GM19240 (cell line): Measurements from ENCODE around the gene CACNG4.

ENCODE experiments used
- DNase-seq: peaks from one replicate; pipeline ENCODE4 v3.0.0; 2011; ENCODE audit warnings: low spot score; ENCODE audit not compliant: insufficient read length

The CACNG4 gene

DNA sequence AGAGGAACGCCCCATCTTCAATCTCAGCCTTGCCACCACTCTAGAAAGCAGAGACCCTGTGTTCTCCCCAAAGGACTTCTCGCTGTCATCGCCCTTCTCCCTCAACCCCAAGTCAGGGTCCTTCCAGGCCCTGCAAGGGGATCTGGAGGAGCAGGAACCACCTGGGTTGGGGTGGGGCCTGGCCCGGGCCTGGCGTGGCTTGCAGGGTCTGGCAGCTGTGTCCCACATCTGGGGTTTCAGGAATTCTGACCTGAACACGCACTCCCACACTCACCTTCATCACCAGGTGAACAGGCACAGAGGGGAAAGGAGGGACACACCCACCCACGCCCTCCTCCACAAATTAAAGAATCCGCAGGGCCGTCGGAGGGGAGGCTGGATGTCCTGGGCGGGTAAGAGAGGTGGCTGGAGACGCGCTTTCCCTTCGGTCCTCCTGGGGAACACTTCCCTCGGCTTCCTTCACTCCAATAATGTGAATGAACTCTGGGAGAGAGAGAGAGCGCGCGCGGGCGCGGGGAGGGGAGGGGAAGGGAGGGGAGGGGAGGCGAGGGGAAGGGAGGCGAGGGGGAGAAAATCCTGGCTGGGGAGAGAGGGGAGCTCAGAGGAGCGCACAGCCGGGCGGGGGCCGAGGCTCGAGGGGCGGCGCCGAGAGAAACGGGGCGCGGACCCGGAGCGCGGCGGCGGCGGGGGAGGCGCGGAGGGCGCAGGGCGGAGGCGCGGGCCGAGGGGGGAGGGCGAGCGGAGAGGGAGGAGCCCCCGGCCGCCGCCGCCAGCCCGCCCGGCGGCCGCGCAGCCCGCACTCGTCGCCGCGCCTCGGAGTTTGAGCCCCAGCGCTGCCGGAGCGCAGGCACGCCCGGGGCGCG, at the start of gene CACNG4:
Gene CACNG4, plus strand, starts transcription at position 799 of the 863 bp plus-strand sequence. CDS start 205 bp downstream, outside the sequence.
- no peak for DNase-seq

DNA sequence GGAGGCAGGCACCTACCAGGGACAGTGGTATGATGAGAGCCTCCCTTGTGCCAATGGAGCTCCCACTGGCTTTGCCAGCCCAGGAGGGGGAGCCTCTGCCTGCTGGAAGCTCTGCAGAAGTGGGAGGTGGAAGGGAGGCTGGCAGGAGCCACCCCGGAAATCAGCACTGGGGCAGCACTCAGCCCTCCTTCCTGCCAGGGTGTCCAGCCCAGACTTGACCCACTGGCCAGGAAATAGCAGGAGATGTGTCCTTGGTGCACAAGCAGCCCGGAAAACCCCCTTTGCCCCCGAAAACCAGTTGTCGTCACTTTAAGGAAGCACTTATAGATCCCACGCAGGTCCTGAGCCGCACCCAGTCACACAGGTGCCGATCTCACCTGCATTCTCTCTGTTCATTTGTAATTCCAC, 49.3 kb upstream of the CACNG4 start:
- DNase-seq = no peak

DNA sequence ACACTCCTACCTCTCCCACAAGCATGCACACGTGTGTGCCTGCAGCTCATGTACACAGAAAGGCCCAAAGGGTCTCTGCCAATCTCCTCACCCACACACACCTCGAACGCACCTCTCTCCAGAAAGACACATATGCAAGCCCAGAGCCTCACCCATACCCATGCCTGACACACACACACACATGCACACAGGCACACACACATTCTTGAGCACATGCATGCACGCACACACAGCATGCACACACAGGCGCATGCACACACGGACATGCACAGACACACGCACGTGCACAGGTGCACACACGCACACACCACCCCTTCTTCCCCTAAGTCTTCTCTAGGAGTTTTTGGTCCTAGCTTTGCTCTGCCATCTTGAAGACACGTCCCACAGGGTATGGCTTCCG, 48.7 kb upstream of the CACNG4 start:
- DNase-seq = no peak

DNA sequence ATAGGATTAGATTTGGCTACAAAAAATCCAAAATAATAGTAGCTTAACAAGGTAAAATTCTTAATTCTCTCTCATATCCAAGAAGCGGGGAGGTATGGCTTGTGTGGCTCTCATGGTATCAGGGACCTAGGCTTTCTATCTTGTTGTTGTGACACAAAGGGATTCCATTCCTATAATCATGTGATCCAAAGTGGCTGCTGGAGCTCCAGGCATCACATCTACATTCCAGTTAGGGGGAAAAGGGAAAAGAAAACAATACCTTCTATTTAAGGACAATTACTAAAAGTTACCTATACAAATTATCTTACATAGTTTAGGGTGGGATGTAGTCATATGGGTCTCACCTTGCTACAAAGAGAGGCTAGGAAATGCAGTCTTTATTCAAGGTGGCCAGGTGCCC, 47.6 kb upstream of the CACNG4 start:
- no peak for DNase-seq

DNA sequence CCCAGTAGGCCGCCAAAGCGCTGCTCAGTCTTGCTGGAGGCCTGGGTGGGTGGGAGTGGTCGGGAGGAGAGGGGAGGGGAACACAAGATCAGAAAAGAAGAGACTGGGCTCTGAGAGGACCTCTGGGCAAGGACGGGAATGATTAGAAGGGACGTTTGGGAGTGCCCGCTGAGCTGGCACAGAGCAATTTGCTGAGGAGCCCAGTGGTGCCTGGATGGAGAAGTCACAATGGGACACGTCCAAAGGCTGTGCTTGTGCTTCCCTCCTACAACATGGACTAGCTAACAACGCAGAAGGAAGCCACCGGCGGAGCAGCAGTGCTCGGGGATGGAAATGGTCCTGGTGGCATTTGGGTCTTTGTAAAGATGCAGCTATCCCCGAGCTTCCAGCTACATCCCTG, 45.6 kb upstream of the CACNG4 start:
- no peak for DNase-seq

DNA sequence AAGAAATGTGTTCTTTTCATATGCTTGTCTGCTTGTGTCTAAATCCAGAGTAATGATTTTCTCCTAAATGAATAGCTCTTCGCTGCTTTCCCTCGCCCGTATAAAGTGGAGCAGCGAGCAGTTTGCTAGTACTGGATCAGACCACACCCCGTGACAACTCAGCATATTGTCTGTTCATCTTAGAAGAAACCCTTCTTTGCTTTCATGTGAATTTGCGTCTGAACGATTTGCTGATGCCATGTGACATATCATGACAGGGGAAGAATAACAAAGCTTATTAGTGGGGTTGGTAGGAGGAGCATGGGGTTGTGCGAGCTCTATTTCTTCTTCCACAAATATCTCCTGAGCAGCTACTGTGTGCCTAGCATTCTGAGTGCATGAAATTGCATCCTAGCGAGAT, 44.1 kb upstream of the CACNG4 start:
- no peak for DNase-seq

DNA sequence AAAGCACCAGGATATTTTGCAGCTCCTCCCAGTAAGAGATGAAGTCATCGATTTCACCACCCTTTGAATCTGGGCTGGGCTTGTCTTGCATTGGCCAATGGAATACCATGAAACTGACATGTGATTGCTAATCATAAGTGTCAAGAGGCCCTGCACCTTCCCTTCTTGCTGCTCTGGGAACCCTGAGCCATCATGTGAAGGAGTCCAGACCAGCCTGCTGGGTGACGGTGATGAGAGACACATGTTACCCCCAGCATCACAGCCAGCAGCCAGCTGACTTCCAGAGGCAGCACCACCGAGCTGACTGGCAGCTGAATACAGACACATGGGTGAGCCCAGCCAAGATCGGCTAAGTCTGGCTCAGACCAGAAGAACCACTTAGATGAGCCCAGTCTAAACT, 43.6 kb upstream of the CACNG4 start:
- no peak for DNase-seq

DNA sequence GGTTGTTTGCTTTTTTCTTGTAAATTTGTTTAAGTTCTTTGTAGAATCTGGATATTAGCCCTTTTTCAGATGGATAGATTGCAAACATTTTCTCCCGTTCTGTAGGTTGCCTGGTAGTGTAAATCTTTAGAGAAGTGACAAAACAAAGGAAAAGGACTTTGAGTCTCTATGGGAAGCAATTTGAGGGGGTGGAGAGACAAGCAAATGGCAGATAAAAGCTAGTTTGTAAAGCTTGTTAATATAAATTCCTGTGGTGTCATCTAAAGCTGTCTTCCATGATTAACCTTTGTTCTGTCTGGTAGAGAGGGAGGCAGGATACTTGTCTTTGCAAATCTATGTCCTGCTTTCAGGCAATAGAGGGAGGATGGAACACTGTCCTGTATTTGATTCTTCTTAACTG, 40.6 kb upstream of the CACNG4 start:
- DNase-seq = no peak

DNA sequence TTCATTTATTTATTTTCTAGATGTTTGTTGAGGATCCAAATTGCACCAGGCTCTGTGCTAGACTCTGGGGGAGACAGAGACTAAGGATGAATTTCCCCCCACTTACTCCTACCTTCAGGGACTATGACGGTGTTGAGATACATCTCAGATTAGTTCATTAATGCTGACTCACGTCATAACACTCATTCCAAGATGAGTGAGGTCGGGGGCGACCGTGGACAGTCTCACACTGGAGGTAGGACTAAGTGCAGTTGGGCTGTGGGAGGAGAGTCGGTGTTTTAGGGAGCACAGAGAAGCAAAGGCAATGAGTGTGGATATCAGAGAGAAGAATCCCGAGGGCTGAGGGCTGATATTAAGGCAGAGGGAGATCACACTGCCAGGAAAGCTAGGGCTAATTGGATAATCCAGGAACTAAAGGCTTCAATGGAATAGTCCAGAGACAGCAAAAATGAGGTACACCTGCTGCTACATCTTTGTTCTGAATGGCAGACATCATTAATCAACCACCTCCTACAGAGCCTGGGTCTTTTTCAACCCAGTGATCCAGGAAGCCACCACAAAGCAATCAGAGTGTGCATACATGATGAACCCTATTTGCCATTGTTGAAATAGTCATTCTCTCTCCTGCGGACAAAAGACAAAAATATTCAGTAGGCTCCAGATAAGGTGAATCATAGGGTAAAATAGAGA, 38.6 kb upstream of the CACNG4 start:
- no peak for DNase-seq

DNA sequence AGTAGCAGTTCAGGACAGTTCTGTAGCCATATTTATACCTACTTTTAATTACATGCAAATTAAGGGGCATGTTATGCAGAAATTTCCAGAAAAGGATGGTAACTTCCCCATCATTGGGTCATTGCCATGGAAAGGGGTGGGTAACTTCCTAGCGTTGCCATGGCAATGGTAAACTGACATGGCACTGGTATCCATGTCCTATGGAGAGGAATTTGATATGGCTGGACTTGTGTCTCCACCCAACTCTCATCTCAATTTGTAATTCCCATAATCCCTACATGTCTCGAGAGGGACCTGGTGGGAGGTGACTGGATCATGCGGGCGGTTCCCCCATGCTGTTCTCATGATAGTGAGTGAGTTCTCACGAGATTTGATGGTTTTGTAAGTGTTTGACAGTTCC, 35.6 kb upstream of the CACNG4 start:
- DNase-seq = no peak

DNA sequence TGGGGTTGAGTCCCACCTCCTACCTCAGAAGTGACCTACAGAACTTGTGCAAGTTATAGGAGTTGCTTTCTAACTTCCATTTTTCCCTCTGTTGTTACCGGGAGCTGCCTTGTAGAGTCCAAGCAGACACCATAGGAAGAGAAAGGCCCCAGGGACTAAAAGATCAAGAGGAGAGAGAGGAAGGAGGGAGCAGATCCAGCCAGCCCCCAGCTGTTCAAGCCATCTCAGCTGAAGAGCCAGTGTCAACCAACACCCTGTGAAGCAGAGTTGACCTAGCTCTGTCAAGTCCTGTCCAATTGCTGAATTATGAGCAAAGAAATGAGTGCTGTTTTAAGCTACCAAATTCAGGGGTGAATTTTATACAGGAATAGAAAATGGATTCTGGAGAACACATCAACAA, 34.9 kb upstream of the CACNG4 start:
- DNase-seq = no peak

DNA sequence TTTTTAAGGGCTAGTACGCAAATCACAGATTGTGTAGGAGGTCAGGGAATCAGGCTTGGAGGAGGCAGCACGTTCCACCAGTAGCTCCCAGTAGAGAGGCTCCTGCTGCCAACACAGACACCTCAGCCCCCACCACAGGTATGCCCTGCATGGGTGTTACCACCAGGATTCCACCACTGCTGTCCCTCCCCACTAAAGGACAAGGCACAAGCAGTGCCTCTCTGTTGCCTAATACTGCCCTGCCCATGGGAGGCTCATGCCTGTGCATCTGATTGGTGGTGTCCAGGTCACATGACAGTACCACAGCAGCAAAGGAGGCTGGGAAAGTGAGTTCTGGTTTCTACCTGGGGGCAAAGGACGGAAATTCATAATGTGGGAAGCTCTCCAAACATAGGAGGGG, 33.6 kb upstream of the CACNG4 start:
- DNase-seq = no peak

DNA sequence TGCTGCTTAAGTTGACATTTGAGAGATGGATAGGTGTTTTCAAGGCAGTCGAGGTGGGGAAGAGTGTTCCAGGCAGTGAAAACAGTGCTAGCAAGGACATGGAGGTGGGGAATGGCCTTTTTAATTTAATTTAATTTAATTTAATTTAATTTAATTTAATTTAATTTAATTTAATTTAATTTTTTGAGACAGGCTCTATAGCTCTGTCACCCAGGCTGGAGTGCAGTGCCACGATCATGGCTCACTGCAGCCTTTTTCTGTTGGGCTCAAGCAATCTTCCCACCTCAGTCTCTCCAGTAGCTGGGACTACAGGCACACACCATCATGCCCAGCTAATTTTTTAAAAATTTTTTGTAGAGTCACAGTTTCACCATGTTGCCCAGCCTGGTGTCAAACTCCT, 32.2 kb upstream of the CACNG4 start:
- no peak for DNase-seq

DNA sequence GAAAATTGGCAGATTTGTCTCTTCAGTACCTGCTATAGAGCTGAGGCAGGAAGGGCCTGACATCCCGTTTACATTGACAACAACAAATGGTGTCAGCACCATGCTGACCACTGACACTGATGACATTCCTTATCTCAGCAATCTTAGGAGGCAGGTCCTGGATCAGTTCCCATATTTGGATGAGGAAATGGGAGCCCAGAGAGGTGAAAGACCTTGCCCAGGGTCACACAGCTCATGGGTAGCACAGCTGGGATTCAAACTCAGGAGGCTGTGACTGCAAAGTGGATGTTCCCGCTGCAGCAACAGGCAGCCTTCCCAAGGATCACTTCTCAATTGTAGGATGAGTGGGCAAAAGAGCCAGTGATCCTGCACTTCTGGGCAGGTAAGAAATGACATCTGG, 30.5 kb upstream of the CACNG4 start:
- no peak for DNase-seq

DNA sequence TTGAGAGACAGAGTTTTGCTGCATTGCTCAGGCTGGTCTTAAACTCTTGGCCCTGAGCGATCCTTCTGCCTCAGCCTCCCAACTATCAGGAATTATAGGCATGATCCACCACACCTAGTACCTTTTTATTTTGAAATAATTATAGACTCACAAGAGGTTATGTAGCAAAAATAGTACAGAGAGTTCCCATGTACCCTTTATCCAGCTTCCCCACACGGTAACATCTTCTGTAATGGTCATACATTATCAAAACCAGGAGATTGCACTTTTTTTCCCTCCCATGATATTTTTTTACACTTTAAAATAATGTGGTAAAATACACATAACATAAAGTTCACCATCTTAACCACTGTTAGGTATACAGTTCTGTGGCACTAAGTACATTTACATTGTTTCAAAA, 28.8 kb upstream of the CACNG4 start:
- no peak for DNase-seq

DNA sequence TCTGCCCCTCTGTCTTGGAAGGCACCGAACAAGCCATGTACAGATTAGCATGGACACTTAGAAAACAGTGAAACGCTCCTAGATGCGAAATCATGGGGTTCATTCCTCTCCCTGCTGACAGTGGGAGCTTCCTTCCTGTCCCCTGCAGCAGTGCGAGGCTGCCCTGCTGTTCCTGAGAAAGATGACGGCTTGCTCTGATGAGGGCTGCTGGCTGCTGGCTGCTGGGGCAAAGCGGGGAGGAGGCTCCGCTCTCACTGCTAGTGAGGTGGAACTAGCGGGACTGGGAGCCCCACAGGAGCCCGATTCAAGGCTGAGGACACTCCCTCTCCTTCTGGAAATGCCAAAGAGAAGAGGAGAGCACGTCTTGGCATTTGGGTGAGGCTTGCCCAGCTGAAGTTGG, 25.9 kb upstream of the CACNG4 start:
- DNase-seq = no peak

DNA sequence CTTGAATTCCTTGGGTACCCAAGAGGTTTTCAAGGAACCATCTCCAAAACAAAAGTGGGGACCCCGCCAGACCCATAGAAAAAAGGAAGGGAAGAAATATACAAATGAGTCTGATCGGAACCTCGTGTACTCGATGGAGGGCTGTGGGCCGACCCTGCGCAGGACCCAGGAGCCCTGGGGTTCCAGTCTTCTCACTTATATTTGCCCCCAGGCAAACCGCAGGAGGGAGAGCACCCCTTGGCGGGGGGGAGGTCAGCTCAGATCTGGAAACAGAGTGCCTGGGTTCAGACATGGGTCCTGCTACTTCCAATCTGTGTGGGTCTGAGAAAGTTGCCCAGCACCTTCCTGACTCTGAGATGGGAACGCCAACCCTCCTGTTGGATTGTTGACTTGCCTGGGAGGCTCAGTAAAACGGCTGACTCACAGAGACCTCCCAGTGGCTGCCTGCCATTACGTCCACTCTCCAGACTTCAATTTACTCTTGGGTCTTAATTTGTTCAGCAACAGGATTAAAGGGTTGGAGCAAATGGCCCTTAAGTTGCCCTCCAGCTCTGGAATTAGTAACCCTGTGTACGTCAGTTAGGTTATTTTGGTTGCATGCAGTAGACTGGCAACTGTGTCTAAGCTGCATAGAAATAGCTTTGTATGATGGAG, 24.9 kb upstream of the CACNG4 start:
- no peak for DNase-seq

DNA sequence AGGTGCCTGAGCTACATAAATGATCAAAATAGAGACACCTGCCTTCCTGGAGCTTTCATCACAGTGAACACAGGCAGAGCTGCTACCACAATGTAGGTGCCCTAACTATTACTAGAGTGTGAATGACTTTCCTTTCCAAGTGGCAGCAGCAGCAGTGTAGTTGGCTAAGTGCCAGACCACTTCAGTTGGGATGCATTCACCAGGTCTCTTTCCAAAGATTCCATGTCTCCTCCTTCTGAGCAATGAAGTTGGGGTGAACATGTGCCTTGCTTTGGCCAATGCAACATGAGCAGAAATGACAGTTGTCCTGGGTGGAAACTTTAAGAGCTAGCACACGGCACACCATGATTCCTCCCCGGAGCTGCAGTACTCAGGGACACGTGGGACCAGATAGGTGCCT, 23.3 kb upstream of the CACNG4 start:
- no peak for DNase-seq

DNA sequence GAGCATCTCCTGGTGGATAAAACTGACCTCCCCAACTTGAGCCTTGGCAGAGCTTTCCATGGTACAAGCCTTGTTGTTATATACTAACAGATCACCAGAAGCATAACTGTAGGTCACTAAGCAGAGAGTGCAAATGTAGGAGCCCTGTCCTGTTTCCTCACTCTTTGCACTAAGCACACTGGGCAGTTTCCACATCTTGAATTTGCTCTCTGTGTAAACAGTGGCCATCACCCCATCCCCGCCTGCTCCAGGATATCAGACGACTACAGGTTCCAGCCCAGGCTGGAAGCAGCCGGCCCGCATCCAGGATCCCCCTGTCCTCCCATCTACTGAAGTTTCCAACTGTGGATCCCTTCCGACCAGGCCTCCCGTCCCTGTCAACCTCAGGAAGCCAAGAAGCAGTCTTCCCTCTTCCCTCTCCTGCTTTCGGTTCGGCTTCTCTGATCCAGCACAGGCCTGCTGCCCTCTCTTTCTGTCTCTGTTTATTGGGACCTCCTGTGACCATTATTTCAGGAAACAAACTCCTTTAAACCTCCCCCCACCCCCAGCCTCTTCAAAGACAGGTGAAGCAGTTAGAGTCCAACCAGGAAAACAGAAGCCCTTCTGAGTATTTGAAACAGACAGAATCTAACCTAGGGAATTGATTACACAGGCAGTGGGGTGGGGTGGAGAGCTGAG, 22.6 kb upstream of the CACNG4 start:
- no peak for DNase-seq

DNA sequence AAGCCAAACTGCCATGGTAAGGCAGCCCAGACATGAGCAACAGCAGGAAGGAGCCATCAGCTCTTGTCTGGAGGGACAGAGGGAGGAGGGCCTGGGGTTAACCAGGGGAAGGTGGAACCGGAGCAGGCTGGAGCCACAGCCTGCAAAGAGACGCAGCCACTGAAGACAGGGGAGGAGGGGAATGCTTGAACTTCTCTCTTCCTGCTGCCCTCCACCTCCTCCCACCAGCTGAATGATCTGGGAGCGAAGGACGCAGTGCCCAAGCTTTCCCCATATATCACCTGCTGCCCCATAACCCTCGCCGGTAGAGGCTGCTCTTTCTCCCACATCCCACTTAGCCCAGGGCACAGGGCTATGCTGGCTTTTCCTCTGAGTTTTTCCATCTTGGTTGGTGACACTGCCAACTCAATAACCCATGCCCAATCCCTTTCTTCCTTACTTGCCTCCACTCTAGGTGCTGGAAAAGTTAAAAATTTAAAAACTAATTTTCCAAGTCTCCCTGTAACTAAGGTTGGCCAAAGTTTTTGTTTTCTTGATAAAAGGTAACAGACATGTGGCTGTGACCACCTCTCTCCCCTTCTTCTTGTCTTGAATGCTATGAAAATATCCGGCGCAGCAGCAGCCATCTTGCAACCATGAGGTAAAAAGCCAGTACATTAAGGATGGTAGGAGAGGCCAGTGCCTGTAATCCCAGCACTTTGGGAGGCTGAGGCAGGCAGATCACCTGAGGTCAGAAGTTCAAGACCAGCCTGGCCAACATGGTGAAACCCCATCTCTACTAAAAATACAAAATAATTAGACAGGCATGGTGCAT, 21.8 kb upstream of the CACNG4 start:
- no peak for DNase-seq

DNA sequence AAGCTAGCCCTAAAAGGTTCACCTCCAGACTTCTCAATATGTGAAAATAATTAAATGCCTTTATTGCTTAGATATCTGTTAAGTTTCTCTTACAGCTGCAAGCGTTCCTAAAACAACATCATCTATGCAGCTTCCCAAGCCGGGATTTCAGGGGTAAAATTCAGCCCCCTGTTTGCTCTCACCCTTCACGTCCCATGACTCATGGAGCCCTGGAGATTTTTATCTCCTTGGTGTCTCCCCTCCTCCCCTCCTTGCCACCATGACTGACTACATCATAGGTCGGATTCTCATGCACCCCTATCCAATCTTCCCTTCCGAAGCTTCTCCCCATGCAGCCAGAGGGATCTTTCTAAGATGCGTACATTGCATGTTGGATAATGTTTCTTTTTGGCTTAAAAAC, 21.0 kb upstream of the CACNG4 start:
- DNase-seq = no peak
